SHP77 (cell line): ENCODE results near the gene ZFAND4.
A peak's percentile ranks its signal among the peaks of the same experiment; 100 is the strongest.
"Not testable (repeated sequence)": the region's sequence is repeated elsewhere in the genome, so short reads cannot be mapped to it uniquely, and the experiment has no call there.

Experiments used
- DNase-seq, 2 experiments: peaks; one replicate each; lab custom pipeline; 2025; lab: John Stamatoyannopoulos, UW

ZFAND4 gene

GRCh38 chr10:45640941-45641340, 31.6 kb downstream of the ZFAND4 start:
- no peak for DNase-seq

GRCh38 chr10:45640049-45640448, 32.5 kb downstream of the ZFAND4 start:
- DNase-seq = no peak

- DNase-seq = no peak
Measured at GRCh38 chr10:45627412-45628048, 45.0 kb downstream of the ZFAND4 start.

GRCh38 chr10:45625879-45626278, 46.7 kb downstream of the ZFAND4 start:
- no peak for DNase-seq

GRCh38 chr10:45624724-45625123, 47.8 kb downstream of the ZFAND4 start:
- DNase-seq = no peak

- DNase-seq = no peak
Measured at GRCh38 chr10:45614869-45615268, 57.7 kb downstream of the ZFAND4 start.

- no peak for DNase-seq
Measured at GRCh38 chr10:45612741-45613140, 59.8 kb downstream of the ZFAND4 start.

GRCh38 chr10:45608052-45608451, 64.5 kb downstream of the ZFAND4 start:
- no peak for DNase-seq

GRCh38 chr10:45607276-45607675, 65.3 kb downstream of the ZFAND4 start:
- no peak for DNase-seq

- no peak for DNase-seq
Measured at GRCh38 chr10:45602836-45603235, 69.7 kb downstream of the ZFAND4 start.

- DNase-seq = no peak
Measured at GRCh38 chr10:45602082-45602730, 70.4 kb downstream of the ZFAND4 start.

- not testable (repeated sequence) for DNase-seq
Measured at GRCh38 chr10:45601254-45601930, 71.2 kb downstream of the ZFAND4 start.

- DNase-seq = not testable (repeated sequence)
Measured at GRCh38 chr10:45600337-45601253, 72.0 kb downstream of the ZFAND4 start.

GRCh38 chr10:45599646-45600045, 72.9 kb downstream of the ZFAND4 start:
- DNase-seq = no peak

GRCh38 chr10:45599021-45599603, 73.5 kb downstream of the ZFAND4 start:
- no peak for DNase-seq

GRCh38 chr10:45596526-45596925, 76.0 kb downstream of the ZFAND4 start:
- DNase-seq = no peak

- DNase-seq = peak; percentile 63 to 76
Measured at GRCh38 chr10:45594276-45595157, 78.1 kb downstream of the ZFAND4 start.

- DNase-seq = no peak
Measured at GRCh38 chr10:45593938-45594275, 78.7 kb downstream of the ZFAND4 start.

GRCh38 chr10:45592926-45593325, 79.6 kb downstream of the ZFAND4 start:
- DNase-seq = no peak

- no peak for DNase-seq
Measured at GRCh38 chr10:45592432-45592831, 80.1 kb downstream of the ZFAND4 start.

- DNase-seq = no peak
Measured at GRCh38 chr10:45591280-45591679, 81.3 kb downstream of the ZFAND4 start.
